ENCODE measurements around the gene CTSD.
"Not testable (repeated sequence)": the region's sequence is repeated elsewhere in the genome, so short reads cannot be mapped to it uniquely, and the experiment has no call there.

The CTSD gene

DNA sequence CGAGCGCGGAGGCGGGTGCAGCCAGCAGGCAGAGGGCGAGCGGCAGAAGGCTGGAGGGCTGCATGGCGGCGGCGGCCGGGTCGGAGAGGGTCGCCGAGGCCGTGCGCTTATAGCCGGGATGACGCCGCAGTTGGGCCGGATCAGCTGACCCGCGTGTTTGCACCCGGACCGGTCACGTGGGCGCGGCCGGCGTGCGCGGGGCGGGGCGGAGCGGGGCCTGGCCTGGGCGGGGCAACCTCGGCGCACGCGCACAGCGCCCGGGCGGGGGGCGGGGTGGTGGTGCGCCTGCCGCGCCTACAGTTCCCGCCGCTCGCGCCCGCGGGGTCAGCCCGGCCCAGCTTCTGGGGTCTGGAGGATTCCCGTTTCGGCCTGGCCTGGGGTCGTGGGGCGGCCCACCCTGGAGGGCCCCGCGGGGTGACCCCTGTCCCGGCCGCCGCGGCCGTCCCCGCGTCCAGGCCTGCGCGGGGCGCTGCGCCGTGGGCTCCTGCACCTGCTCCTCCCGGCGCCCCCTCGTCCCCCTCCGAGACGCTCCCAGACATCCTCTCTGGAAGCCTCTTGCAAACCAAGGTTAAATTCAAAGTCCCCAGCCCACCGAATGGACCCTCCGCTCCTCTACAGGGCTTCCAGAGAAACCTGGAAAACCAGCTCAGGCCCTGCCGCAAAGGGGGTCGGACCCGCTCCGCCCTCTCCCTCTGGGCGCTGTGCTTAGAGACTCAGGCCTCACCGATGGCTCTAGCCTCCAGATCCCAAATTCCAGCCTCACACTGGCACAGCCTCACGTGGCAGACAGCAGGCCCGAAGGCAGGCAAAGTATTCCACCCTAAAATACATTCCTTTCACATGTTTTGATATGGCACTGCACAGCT, at the start of gene CTSD:
Gene CTSD (minus strand): TSS at position 132 of the 866 bp plus-strand sequence. CDS start 68 bp downstream, at position 64.
- DNase-seq (ENCODE audit: low spot score): peak; percentile 84

DNA sequence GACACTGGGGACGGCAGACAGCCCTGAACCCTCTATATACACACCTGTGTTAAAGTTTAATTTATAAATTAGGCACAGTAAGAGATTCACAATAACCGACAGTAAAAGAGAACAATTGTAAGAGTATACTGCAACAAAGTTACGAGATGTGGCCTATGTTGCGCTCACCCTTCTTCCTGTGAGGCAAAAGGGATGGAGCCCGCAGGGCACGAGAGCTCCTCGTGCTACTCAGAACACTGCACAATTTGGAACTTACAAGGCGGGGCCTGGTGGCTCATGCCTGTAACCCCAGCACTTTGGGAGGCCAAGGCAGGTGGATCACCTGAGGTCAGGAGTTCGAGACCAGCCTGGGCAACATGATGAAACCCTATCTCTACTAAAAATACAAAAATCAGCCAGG, 49.6 kb upstream of the CTSD start:
- not testable (repeated sequence) for DNase-seq (ENCODE audit: low spot score)

DNA sequence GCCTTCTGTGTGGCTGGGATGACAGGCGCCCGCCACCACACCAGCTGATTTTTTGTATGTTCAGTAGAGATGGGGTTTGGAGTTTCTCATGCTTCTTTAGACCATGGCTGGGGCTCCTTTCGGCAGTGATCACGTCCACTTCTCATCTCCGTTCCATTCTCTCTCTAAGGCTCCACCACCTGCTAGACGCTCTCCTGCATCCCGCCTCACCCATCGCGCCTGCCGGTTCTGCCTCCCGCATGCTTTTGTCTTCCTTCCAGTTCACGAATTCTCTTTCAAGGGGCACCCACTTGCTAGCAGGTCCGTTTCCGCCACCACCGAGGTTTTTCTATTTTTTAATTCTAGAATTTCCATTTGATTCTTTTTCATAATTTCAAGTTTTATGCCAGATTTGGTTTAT, 49.1 kb upstream of the CTSD start:
- DNase-seq (ENCODE audit: low spot score): no peak

DNA sequence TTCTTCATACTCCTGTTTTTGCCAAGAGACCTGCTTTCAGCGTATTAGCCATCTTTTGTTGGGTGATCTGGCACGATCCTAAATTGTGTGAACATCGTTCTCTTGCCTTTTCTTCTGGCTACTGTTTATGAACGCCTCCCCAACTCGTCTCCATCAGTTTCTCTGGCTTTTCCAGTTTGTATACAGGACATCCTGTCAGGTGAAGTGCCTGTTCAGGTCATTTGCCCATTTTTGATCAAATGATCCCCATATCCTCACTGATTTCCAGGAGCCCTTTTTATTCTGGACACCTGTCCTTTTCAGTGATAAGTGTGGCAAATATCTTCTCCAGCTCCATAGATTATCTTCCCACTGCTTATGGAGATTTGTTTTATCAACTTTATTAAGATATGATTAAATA, 48.5 kb upstream of the CTSD start:
- no peak for DNase-seq (ENCODE audit: low spot score)

DNA sequence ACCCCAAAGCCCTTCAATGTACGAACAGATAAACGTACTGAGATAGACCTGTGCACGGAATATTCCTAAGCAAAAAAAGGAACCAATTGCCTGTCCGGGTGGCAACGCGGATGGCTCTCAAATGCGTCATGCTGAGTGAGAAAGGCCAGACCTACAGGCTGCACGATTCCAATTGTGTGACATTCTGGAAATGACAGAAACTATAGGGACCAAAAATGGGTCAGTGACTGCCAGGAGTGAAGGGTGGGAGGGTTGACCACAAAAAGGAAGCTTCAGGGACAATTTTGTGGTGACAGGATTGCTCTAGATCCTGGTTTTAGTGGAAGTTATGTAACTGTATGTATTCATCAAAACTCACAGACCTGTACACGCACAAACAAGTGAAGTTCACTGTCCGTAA, 47.0 kb upstream of the CTSD start:
- DNase-seq (ENCODE audit: low spot score): no peak

DNA sequence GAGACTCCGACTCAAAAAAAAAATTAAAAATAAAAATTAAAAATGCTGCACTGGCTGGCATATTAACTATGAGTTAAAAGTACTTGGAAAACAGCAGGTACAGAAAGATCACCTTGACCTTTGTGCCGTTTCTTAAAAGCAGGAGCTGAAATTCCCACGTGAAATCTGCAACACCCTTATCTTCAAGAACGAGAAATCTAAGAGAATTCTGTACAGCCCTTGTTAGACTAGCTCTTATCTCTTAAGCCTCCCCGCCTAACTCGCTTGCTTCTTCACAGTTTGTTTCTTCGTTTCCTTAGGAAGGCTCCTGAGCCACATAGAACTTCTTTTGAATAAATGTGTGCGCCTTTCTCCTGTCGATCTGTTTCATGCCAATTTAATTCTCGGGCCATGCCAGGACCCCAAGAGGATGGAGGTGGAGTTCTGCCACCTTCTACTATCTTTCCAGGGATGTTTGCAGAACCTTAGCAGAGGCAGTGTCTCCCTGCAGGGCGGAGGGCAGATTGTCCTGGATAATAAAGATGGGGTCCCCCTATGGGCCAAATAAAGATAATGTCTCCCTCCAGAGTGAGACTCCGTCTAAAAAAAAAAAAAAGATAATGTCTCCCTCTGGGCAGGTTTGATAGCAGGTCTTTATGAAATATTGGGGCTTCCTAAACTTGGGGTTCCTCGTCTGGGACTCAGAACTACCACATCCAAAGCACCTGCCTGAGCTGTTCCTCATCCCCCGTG, 43.7 kb upstream of the CTSD start:
- peak; percentile 20 for DNase-seq (ENCODE audit: low spot score)

DNA sequence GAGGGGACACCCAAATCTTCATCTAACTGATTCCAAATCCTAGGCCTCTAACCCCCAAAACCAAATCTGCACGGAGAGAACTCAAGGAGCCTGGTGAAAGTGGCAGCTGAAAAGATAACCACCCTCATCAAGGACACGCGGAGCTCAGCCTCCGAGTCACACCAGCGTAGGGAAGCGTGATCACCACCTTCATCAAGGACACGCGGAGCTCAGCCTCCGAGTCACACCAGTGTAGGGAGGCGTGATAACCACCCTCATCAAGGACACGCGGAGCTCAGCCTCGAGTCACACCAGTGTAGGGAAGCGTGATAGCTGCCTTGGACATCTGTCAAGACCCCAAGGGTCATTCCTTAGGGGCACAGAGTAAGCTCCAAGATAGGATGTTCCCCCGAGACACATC, 41.8 kb upstream of the CTSD start:
- no peak for DNase-seq (ENCODE audit: low spot score)

DNA sequence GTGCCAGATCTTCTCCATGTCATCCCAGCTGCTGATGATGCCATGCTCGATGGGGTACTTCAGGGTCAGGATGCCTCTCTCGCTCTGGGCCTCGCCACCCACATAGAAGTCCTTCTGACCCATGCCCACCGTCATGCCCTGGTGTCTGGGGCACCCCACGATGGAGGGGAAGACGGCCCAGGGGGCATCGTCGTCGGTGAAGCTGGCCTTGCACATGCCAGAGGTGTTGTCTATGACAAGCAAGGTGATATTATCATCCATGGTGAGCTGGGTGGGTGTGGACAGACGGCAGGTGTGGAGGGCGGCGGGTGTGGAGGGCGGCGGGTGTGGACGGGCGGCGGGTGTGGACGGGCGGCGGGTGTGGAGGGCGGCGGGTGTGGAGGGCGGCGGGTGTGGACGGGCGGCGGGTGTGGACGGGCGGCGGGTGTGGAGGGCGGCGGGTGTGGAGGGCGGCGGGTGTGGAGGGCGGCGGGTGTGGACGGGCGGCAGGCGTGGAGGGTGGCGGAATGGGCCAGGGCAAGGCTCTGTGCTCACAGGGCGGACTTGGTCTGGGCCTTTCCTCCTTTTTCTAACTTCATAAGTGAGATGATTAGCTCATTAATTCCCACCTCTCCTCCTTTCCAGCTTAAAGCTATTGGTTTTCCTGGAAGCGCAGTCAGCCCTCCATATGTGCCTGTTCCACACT, 40.2 kb upstream of the CTSD start:
- DNase-seq (ENCODE audit: low spot score): not testable (repeated sequence)

DNA sequence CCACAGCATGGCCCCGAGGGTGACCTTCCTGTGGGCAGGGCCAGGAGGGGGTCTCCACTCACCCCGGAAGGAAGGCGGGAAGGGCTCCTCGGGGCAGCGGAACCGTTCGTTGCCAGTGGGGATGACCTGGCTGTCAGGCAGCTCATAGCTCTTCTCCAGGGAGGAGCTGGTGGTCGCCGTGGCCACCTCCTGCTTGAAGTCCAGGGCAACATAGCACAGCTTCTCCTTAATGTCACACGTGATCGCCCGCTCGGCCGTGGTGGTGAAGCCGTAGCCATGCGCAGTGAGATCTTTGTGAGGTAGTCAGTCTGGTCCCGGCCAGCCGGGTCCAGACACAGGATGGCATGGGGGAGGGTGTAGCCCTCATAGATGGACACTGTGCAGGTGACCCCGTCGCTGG, 39.5 kb upstream of the CTSD start:
- no peak for DNase-seq (ENCODE audit: low spot score)

DNA sequence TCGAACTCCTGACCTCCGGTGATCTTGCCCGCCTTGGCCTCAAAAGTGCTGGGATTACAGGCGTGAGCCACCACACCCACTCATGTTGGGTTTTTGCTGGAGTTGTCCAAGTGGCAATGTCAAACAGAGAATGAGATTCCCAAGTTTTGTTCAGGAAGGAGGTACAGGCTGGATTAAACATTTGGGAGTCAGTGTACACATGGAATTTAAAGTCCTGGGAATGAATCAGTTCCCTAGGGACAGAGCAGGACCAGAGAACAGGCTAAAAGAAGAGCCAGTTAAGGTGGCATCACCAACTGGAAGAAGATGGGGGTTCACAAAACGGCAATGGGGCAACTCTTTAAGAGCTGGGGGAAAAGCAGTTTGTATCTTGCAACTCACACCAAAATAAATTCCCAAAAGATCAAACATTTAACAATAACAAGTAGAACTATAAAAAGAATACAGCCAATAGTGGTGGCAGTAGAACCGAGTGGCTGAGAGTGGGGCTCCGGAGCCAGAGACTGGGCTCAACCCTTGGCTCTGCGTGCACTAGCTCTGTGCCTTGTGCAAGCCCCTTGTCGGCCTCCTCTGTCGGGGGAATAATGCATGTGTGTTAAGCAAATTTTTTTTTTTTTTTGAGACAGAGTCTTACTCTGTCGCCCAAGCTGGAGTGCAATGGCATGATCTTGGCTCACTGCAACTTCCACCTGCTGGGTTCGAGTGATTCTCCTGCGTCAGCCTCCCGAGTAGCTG, 33.8 kb upstream of the CTSD start:
- DNase-seq (ENCODE audit: low spot score): no peak

DNA sequence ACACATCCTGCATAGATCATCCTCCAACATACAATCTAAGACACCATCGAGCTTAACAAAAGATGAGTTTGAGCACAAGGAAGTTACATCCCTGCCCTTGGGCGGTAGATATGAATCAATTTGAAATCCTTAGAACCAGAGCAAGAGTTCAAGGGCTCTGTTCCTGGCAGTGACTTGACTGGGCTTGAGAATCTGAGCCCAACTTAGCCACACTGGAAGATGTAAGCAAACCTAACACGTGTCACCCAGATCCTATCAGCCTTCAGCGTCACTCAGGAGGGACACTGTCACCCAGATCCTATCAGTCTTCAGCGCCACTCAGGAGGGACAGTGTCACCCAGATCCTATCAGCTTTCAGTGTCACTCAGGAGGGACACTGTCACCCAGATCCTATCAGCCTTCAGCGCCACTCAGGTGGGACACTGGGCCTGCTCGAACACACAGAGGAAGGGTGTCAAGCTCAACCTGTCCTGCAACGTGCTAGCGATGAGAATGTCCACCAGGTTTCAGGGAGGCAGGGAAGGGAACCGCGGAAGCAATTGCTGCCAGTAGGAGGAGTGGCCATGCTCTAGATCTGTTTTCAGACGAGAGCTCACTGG, 32.8 kb upstream of the CTSD start:
- DNase-seq (ENCODE audit: low spot score): no peak

DNA sequence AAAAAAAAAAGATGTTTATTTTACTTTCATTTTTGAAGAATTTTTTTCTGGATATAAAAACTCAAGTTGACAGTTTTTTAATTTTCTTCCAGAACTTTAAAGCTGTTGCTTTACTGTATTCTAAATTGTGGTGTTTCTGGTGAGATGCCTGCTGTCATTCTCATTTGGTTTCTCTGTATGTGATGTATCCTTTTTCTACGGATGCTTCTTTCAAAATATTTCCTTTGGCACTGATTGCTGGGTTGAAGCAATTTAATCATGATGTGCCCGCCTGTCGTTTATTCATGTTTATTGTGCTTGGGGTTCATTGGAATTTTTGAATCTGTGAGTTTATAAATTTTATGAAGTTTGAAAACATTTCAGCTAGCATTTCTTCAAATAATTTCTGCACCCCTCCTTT, 29.4 kb upstream of the CTSD start:
- no peak for DNase-seq (ENCODE audit: low spot score)

DNA sequence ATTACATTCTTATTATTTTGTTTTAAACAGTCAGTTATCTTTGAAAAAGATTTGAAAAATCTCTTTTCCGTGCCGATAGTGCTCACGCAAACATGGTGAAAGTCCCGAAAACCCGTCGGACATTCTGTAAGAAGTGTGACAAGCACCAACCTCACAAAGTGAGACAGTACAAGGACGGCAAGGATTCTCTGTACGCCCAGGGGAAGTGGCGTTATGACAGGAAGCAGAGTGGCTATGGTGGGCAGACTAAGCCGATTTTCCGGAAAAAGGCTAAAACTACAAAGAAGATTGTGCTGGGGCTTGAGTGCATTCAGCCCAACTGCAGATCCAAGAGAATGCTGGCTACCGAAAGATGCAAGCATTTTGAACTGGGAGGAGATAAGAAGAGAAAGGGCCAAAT, 28.7 kb upstream of the CTSD start:
- DNase-seq (ENCODE audit: low spot score): no peak

DNA sequence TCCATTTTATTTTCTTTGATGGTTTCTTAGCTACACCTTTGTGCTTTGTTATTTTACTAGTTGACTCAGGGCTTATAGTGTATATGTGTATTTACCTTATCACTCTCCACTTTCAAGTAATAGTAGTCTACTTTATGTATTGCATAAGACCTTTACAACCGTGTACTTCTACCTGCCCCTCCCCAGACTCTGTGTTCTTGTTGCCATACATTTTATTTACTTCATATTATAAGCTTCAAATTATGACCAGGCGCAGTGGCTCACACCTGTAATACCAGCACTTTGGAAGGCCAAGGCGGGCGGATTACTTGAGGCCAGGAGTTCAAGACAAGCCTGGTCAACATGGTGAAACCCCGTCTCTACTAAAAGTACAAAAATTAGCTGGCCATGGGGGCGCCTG, 28.2 kb upstream of the CTSD start:
- DNase-seq (ENCODE audit: low spot score): no peak

DNA sequence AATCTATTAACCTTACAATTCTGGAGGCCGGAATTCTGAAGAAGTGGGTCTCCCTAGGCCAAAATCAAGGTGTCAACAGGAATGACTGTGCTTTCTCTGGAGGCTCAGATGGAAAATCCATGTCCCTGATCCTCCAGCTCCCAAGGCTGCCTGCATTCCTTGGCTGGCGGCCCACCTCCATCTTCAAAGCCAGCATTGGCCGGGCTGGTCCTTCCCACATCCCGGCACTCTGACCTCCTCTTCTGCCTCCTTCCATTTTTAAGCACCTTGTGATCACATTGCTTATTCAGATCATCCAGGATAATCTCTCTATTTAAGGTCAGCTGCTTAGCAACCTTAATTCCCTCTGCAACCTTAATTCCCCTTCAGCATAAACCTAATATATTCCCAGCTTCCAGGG, 22.7 kb upstream of the CTSD start:
- DNase-seq (ENCODE audit: low spot score): no peak

DNA sequence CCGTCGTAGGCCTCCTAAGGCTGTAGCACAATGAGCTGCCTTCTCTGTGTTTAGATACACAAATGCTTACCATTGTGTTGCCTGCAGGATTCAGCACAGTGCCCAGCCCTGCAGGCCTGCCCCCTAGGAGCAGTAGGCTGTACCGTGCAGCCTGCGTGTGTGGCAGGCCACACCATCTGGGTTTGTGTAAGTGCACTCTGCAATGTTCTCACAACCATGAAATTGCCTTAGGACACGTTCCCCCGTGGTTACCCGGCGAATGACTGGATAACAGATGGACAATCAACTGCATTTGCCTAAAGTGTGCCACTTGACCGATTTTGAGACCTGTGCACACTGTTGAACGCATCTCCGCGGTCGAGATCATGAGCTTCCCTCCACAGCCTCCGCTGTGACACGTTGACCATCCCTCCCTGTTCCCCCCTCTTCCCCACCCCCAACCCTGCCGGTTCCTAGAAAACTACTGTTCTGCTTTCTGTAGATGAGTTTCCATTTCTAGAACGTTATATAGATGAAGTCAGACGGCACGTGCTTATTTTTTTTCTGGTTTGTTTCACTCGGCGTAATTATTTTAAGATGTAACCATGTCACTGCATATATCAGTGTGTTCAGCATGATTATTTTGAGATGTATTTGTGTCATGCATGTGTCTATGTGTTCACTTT, 22.2 kb upstream of the CTSD start:
- no peak for DNase-seq (ENCODE audit: low spot score)

DNA sequence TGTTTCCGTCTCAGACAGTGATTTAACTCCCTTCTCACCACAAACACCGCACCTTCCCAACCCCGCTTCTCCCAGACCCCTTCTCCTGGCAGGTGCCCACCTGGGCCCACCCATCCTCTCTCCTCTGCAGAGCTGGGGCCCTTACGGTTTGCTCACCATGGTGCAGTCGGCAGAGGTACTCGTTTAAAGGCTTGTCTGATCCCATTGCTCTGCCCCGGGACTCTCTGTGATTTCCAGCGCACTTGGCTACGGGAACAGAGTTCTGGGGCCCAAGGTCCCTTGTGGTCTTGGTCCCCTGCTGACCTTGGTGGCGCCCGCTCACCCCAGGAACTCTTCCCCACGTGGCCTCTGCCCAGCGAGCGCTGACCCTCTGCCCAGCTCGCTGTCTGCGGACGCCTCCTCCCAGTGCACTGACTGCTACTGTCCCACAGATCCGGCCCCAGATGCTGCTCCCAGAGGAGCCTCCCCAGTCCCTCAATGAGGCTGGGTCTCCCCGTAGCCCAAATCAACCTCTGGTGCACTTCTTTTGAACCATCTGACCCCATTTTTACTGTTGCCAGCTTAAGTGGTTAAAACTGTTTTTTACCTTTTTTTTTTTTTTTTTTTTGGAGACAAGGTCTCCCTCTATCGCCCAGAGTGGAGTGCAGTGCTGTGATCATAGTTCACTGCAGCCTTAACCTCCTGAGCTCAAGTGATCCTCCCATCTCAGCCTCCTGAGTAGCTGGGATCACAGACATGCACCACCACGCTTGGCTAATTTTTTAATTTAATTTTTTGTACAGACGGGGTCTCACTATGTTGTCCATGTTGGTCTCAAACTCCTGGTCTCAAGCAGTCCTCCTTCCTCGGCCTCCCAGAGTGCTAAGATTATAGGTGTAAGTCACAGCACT, 21.3 kb upstream of the CTSD start:
- DNase-seq (ENCODE audit: low spot score): no peak

DNA sequence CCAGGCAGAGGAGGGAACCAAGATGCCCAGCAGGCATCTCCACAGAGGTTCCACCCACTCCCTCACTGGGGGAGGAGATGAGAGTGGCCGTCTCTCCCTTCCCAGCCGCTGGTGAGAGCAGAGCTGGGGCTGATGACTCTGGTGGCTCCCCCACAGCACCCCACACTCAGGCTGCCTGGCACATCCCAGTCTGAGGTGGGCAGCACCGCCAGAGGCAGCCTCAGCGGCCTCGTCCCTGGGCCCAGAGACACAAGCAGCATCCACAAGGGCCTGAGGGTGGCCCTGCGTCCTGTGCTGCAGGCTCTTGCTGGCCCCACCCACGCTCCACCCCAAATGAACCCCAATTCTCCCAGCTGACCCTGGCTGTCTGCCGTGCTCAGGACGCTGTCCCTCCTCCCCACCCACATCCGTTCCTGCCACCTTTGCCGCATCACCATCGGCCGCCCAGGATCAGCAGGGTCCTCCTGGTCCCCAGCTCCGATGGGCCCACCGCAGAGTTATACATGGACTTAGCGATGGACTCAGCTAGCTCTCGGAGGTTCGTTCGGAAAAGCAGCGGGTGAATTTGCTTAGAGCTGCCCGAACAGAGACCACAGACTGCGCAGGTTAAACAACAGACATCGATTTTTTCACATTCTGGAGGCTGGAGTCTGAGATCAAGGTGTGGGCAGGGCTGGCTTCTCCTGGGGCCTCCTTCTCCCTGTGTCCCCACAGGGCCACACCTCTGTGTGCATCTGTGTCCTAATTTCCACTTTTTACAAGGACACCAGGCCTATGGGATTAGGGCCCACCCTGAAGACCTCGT, 20.2 kb upstream of the CTSD start:
- no peak for DNase-seq (ENCODE audit: low spot score)

Data from RKO (cell line).